ENCODE measurements around the gene GMEB2. TPM values are rescaled to one million over a fixed set of nuclear protein-coding genes. Genes with fewer than 3 reads are reported as not detected.

The GMEB2 gene
- total and polyA plus RNA-seq, 2 donors (not counting 1 experiment from before 2014, with no cell fraction given): 6.3 to 10.9 TPM

DNA sequence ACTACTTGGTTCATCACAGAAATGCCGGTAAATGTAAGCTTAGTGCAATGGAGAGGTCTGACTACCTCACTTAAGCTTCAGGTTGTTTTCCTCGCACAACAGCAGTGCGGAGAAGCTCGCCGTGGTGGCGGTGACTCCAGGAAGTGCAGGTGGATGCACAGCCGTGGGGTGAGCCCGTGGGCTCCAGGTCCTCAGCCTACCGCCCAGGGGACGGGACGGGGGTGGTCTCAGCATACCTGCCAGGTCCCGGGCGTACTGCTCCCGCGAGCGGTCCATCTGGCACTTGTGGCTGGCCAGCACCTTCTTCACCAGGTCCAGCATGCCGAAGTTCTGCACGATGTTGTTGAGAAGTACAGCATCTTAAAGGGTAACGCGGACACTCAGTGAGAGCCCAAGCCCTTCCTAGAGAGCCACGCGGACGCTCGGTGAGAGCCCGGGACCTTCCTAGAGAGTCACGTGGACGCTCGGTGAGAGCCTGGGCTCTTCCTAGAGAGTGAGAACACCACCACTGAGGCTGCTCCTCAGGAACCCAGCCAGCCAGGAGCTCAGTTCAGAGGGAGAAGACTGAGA lies 35.0 kb downstream of the GMEB2 start:
- no peak for DNase-seq (ENCODE audit: low read depth in 2 of 2)
- Histone ChIP-seq H3K79me2 (ENCODE audit: control insufficient read depth, insufficient read depth, low read length) (no peaks in the 10 kb centered on the region), H3K4me2 (ENCODE audit: extremely low read depth, insufficient read depth, low read length) (no peak overlapping the region), H3K9ac (ENCODE audit: insufficient read depth, low read length) (no peak overlapping the region), H3K36me3 (ENCODE audit: control insufficient read depth, insufficient read depth, low read length) (peaks cover 20% of the 10 kb centered on the region), H3K9me3 (ENCODE audit: control insufficient read depth, insufficient read depth, low read depth, low read length) (no peaks in the 10 kb centered on the region), H4K20me1 (ENCODE audit: control insufficient read depth, extremely low read depth, insufficient read depth, low read length) (no peaks in the 10 kb centered on the region), H2AFZ (ENCODE audit: low read length) (no peak overlapping the region), H3K27me3 (ENCODE audit: control insufficient read depth, insufficient read depth, low read length) (no peaks in the 10 kb centered on the region), H3K4me3 (replicated peaks in 1 of 4; ENCODE audit: control extremely low read depth in 1 of 4, insufficient read depth in 1 of 4, low read depth in 3 of 4, low read length in 4 of 4) (no peak overlapping the region), H3K27ac (ENCODE audit: insufficient read depth, low read length) (no peak overlapping the region), H3K4me1 (ENCODE audit: control insufficient read depth, extremely low read depth, insufficient read depth, low read length) (peaks cover 8% of the 10 kb centered on the region)
- TF ChIP-seq, protein P1, sequence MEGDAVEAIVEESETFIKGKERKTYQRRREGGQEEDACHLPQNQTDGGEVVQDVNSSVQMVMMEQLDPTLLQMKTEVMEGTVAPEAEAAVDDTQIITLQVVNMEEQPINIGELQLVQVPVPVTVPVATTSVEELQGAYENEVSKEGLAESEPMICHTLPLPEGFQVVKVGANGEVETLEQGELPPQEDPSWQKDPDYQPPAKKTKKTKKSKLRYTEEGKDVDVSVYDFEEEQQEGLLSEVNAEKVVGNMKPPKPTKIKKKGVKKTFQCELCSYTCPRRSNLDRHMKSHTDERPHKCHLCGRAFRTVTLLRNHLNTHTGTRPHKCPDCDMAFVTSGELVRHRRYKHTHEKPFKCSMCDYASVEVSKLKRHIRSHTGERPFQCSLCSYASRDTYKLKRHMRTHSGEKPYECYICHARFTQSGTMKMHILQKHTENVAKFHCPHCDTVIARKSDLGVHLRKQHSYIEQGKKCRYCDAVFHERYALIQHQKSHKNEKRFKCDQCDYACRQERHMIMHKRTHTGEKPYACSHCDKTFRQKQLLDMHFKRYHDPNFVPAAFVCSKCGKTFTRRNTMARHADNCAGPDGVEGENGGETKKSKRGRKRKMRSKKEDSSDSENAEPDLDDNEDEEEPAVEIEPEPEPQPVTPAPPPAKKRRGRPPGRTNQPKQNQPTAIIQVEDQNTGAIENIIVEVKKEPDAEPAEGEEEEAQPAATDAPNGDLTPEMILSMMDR (conservative IDR thresholded peaks at IDR 0.05 in 1 of 2, IDR thresholded peaks at IDR 0.05 in 1 of 2; ENCODE audit: low read depth in 1 of 2, low read length in 2 of 2): no peak
- TF ChIP-seq EZH2 (IDR thresholded peaks at IDR 0.05; ENCODE audit: low read length, missing control alignments): no peak

DNA sequence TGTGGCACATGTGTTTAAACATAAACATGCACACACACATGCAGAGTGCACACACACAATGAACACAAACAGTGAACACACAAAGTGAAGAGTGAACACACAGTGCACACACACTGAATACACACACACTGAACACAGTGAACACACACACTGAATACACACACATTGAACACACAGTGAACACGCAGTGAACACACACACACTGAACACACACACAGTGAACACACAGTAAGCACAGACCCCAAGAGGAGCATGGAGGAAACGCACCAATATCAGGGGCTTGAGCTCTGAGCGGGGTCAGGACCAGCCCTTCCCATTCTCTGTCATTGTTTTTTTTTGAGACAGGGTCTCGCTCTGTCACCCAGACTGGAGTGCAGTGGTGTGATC lies 35.8 kb downstream of the GMEB2 start:
- Histone ChIP-seq H3K27ac (ENCODE audit: insufficient read depth, low read length) (no peak overlapping the region), H3K4me1 (ENCODE audit: control insufficient read depth, extremely low read depth, insufficient read depth, low read length) (peaks cover 8% of the 10 kb centered on the region), H3K36me3 (ENCODE audit: control insufficient read depth, insufficient read depth, low read length) (peaks cover 17% of the 10 kb centered on the region), H4K20me1 (ENCODE audit: control insufficient read depth, extremely low read depth, insufficient read depth, low read length) (no peaks in the 10 kb centered on the region), H3K79me2 (ENCODE audit: control insufficient read depth, insufficient read depth, low read length) (no peaks in the 10 kb centered on the region), H2AFZ (ENCODE audit: low read length) (no peak overlapping the region), H3K9me3 (ENCODE audit: control insufficient read depth, insufficient read depth, low read depth, low read length) (no peaks in the 10 kb centered on the region), H3K27me3 (ENCODE audit: control insufficient read depth, insufficient read depth, low read length) (no peaks in the 10 kb centered on the region), H3K4me2 (ENCODE audit: extremely low read depth, insufficient read depth, low read length) (no peak overlapping the region), H3K4me3 (replicated peaks in 1 of 4; ENCODE audit: control extremely low read depth in 1 of 4, insufficient read depth in 1 of 4, low read depth in 3 of 4, low read length in 4 of 4) (no peak overlapping the region), H3K9ac (ENCODE audit: insufficient read depth, low read length) (no peak overlapping the region)
- no peak for DNase-seq (ENCODE audit: low read depth in 2 of 2)
- no peak for TF ChIP-seq EZH2 (IDR thresholded peaks at IDR 0.05; ENCODE audit: low read length, missing control alignments)
- TF ChIP-seq, protein P1 (conservative IDR thresholded peaks at IDR 0.05 in 1 of 2, IDR thresholded peaks at IDR 0.05 in 1 of 2; ENCODE audit: low read depth in 1 of 2, low read length in 2 of 2): no peak

DNA sequence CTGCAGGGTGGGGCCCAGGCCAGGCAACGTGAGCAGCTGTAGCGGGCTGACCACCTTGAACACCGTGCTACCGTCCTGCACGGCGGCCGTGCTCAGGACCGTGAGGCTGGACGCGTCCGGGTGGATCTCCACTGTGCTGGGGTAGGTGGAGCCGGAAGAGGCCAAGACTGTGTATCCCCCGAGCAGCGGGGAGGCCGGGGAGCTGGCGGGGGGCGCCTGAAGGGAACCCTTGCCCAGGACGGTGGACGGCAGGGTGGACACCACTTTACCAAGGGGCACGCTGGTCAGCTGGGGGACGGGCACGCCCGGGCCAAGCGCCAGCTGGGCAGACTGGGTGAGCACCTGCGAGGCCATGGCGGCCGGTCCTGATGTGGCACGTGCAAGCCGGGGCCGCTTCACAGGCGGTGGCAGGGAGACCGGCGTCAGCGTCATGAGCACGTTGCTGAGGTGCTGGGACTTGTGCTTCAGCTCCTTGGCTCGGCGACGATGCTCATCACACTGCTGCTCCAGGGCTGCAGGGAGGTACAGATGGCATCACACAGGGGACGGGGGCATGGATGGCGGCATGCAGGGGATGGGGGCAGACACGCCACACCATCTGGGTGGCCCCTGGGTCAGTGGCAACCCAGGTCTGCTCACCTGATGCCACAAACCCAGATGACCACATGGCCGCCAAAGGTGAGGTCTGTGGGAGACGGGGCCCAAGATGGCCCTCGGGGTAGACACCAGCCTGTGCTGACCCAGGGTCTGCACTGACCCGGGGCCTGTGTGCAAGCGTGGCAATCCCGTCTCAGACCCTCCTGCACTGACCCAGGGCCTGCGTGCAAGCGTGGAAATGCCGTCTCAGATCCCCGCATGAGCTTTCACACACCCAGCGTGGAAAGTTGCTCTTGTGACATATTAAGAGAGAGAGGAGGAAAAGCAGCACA lies 36.4 kb downstream of the GMEB2 start:
- no peak for TF ChIP-seq EZH2 (IDR thresholded peaks at IDR 0.05; ENCODE audit: low read length, missing control alignments)
- TF ChIP-seq, protein P1 (conservative IDR thresholded peaks at IDR 0.05 in 1 of 2, IDR thresholded peaks at IDR 0.05 in 1 of 2; ENCODE audit: low read depth in 1 of 2, low read length in 2 of 2): no peak
- Histone ChIP-seq H4K20me1 (ENCODE audit: control insufficient read depth, extremely low read depth, insufficient read depth, low read length) (no peaks in the 10 kb centered on the region), H3K4me1 (ENCODE audit: control insufficient read depth, extremely low read depth, insufficient read depth, low read length) (peaks cover 8% of the 10 kb centered on the region), H3K4me3 (replicated peaks in 1 of 4; ENCODE audit: control extremely low read depth in 1 of 4, insufficient read depth in 1 of 4, low read depth in 3 of 4, low read length in 4 of 4) (no peak overlapping the region), H3K36me3 (ENCODE audit: control insufficient read depth, insufficient read depth, low read length) (peaks cover 17% of the 10 kb centered on the region), H3K27me3 (ENCODE audit: control insufficient read depth, insufficient read depth, low read length) (no peaks in the 10 kb centered on the region), H3K4me2 (ENCODE audit: extremely low read depth, insufficient read depth, low read length) (no peak overlapping the region), H3K9ac (ENCODE audit: insufficient read depth, low read length) (no peak overlapping the region), H3K9me3 (ENCODE audit: control insufficient read depth, insufficient read depth, low read depth, low read length) (no peaks in the 10 kb centered on the region), H2AFZ (ENCODE audit: low read length) (no peak overlapping the region), H3K79me2 (ENCODE audit: control insufficient read depth, insufficient read depth, low read length) (no peaks in the 10 kb centered on the region), H3K27ac (ENCODE audit: insufficient read depth, low read length) (no peak overlapping the region)
- DNase-seq (ENCODE audit: low read depth in 2 of 2): no peak
